ENCODE measurements around the gene PPP6R3.

The PPP6R3 gene

GRCh38 chr11:68657021-68657780 is 196.6 kb downstream of the PPP6R3 start:
- DNase-seq = no peak

DNA sequence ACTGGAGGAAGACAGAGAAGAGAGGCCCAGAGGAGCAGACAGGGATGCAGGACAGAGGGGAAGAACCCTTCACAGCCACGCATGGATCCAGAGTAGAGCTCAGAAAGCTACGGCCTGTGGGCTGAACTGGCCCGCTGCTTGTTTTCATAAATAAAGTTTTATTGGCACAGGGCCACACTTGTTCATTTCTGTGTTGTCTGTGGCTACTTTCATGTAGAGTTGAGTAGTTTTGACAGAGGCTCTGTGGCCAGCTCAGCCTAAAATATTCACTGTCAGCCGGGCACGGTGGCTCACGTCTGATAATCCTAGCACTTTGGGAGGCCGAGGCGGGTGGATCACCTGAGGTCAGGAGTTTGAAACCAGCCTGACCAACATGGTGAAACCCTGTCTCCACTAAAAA is 197.5 kb downstream of the PPP6R3 start:
- DNase-seq = no peak

GRCh38 chr11:68658661-68659060 is 198.1 kb downstream of the PPP6R3 start:
- no peak for DNase-seq

- DNase-seq = no peak
Observed at GRCh38 chr11:68659158-68659921, 198.8 kb downstream of the PPP6R3 start.

DNA sequence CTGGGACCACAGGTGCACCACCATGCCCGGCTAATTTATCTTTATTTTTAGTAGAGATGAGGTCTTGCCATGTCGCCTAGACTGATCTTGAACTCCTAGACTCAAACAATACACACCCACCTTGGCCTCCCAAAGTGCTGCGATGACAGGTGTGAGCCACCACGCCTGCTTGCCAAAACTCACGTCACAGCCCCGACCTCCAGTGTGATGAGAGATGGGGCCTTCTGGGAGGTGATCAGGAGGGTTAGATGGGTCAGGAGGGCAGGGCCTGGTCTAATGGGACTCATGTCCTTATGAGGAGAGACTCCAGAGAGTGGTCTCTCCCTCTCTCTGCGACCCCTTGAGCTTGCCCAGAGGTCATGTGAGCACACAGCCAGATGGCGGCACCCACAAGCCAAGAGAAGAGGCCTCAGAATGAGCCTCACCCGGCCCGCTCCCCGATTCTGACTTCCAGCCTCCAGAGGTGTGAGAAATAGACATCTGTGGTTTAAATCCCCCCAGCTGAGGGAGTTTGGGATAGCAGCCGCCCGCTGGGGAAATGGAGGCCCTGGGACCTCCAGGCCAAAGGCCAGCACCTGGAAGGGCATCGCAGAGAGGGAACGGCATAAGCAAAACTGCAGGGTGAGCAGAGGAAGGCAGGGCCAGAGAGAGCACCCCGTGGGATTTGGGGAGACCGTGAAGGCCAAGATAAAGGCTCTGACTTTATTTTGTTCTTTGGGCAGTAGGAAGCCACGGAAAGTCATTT is 199.7 kb downstream of the PPP6R3 start:
- no peak for DNase-seq

GRCh38 chr11:68661014-68661413 is 200.5 kb downstream of the PPP6R3 start:
- DNase-seq = no peak

- no peak for DNase-seq
Observed at GRCh38 chr11:68661697-68662603, 201.4 kb downstream of the PPP6R3 start.

DNA sequence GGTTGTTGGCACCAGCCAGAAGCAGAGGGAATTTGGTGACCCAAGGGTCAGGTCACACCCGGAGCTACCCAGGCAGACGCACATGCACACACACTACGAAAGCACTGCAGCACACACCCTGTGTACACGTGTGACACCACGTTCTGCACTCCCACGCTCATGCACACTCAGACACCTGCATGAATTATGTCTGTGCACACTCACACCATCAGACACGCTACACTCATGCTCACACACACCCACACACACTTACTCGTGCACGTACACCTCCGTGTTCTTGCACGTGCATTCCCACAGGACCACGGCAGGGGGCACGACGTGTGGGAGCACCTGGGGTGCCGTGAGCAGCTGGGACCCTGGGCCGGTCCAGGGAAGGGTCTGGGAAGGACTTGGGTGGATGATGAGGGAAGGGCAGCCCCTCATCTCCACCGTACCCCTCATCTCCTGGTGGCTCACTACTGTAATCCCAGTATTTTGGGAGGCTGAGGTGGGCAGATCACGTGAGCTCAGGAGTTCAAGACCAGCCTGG is 203.0 kb downstream of the PPP6R3 start:
- no peak for DNase-seq

- DNase-seq = no peak
Observed at GRCh38 chr11:68664141-68664540, 203.6 kb downstream of the PPP6R3 start.

GRCh38 chr11:68664906-68665305 is 204.4 kb downstream of the PPP6R3 start:
- no peak for DNase-seq
